Raji (cell line): Measurements from ENCODE around the gene CELF6.

Source experiments
- POLR2A ChIP-seq: IDR thresholded peaks from 2 replicates; pipeline ENCODE4 v1.6.1; 2011; ENCODE audit warnings: low read depth, low read length, control low read depth; ENCODE audit not compliant: insufficient read depth

Gene CELF6

GRCh38 chr15:72338617-72339321, 18.8 kb upstream of the CELF6 start:
- no peak for TF ChIP-seq POLR2A

GRCh38 chr15:72338148-72338547, 18.2 kb upstream of the CELF6 start:
- TF ChIP-seq POLR2A, result no peak

GRCh38 chr15:72334842-72335241, 14.9 kb upstream of the CELF6 start:
- TF ChIP-seq POLR2A, result no peak

GRCh38 chr15:72331021-72331420, 11.1 kb upstream of the CELF6 start:
- TF ChIP-seq POLR2A, result no peak

- no peak for TF ChIP-seq POLR2A
Measured at GRCh38 chr15:72323752-72324151, 3.8 kb upstream of the CELF6 start.

GRCh38 chr15:72319360-72319984, 485 bp downstream of the CELF6 start:
- no peak for TF ChIP-seq POLR2A

GRCh38 chr15:72318408-72318942, 1.5 kb downstream of the CELF6 start:
- no peak for TF ChIP-seq POLR2A

GRCh38 chr15:72315706-72316370, 4.1 kb downstream of the CELF6 start:
- TF ChIP-seq POLR2A, result no peak

- no peak for TF ChIP-seq POLR2A
Measured at GRCh38 chr15:72313881-72314280, 6.1 kb downstream of the CELF6 start.

- no peak for TF ChIP-seq POLR2A
Measured at GRCh38 chr15:72313448-72313840, 6.5 kb downstream of the CELF6 start.

- no peak for TF ChIP-seq POLR2A
Measured at GRCh38 chr15:72312605-72313447, 7.1 kb downstream of the CELF6 start.

- TF ChIP-seq POLR2A, result no peak
Measured at GRCh38 chr15:72307026-72307425, 12.9 kb downstream of the CELF6 start.

GRCh38 chr15:72306211-72306785, 13.7 kb downstream of the CELF6 start:
- TF ChIP-seq POLR2A, result no peak

GRCh38 chr15:72304596-72304995, 15.4 kb downstream of the CELF6 start:
- TF ChIP-seq POLR2A, result no peak

- TF ChIP-seq POLR2A, result no peak
Measured at GRCh38 chr15:72302955-72303354, 17.0 kb downstream of the CELF6 start.
